Measurements from ENCODE around the gene TBC1D17.

- TF ChIP-seq CTCF (conservative IDR thresholded peaks at IDR 0.05) (no peak), ZFX (IDR thresholded peaks at IDR 0.05) (no peak)
Measured at GRCh38 chr19:49880162-49880869, 2.8 kb downstream of the TBC1D17 start.

Data from C4-2B (cell line).